Tibial nerve (tissue), 4 donors: ENCODE measurements around the gene ZNF79. TPM values are rescaled to one million over a fixed set of nuclear protein-coding genes. Genes with fewer than 3 reads are reported as not detected.

Experiments used
- DNase-seq, 2 donors: peaks; one replicate each; pipeline ENCODE4 v3.0.0-alpha.2; 2019; ENCODE audit warnings: low spot score in 2 of 2
- H3K27ac ChIP-seq, 4 donors: fragments of 200-600 bp; sonication (generic) in 3 of 4; one replicate each; pipeline ENCODE4 v1.5.1; 2017 to 2019; ENCODE audit warnings: mild to moderate bottlenecking in 1 of 4
- H3K27me3 ChIP-seq, 2 donors: fragments of 200-600 bp; sonication (generic) in 1 of 2; one replicate each; pipeline versions ENCODE4 v1.5.1 to v1.6.0; 2017 to 2019
- H3K36me3 ChIP-seq, 3 donors: fragments of 200-600 bp; sonication (generic); one replicate each; pipeline ENCODE4 v1.5.1; 2018 to 2019
- H3K4me1 ChIP-seq, 4 donors: fragments of 200-600 bp; sonication (generic) in 3 of 4; one replicate each; pipeline ENCODE4 v1.5.1; 2017 to 2019
- H3K4me3 ChIP-seq, 4 donors: fragments of 200-600 bp; sonication (generic) in 3 of 4; one replicate each; pipeline ENCODE4 v1.5.1; 2017 to 2019; ENCODE audit warnings: mild to moderate bottlenecking in 1 of 4, moderate library complexity in 1 of 4
- H3K9me3 ChIP-seq, 4 donors: fragments of 200-600 bp; sonication (generic) in 3 of 4; one replicate each; pipeline ENCODE4 v1.5.1; 2017 to 2019
- CTCF ChIP-seq, 5 experiments: fragments of 200-600 bp in 3 of 5; fragments of 450-650 bp in 2 of 5; sonication (generic) in 3 of 5; IDR thresholded peaks; one replicate each; pipeline ENCODE4 v1.5.1; 2016 to 2019; ENCODE audit warnings: antibody characterized with exemption in 5 of 5, mild to moderate bottlenecking in 3 of 5, moderate library complexity in 2 of 5
- EP300 ChIP-seq, 2 donors: sonication (generic); formaldehyde crosslinking; IDR thresholded peaks; one replicate each; pipeline ENCODE4 v1.6.1; 2017; ENCODE audit warnings: antibody characterized with exemption in 2 of 2, mild to moderate bottlenecking in 1 of 2
- POLR2A ChIP-seq, 2 donors: fragments of 450-650 bp; IDR thresholded peaks; one replicate each; pipeline ENCODE4 v1.6.1; 2017; ENCODE audit warnings: antibody characterized with exemption in 2 of 2, mild to moderate bottlenecking in 2 of 2, moderate library complexity in 2 of 2
- whole genome bisulfite sequencing, 2 donors: methylation state at CpG; one replicate each; pipeline ENCODE4 v1.1.5; 2018; 5-methylcytosine and 5-hydroxymethylcytosine counted together
- total RNA-seq, 4 donors: library from RNA; depleted of rRNA; stranded (reverse); fragments of >200 nt; gene quantifications; one replicate each; pipeline ENCODE4 v1.1.0, GENCODE V29; 2016

Gene ZNF79
- total RNA-seq, 4 donors from 2014 or later = 11.6 to 18.0 (median 13.0) TPM

- Histone ChIP-seq H3K36me3 (peaks cover 0 to 3% (median 0%) of the 10 kb centered on the region in 3 donors), H3K27ac (no peak overlapping the region), H3K9me3 (no peaks in the 10 kb centered on the region), H3K4me1 (peaks cover 0 to 28% (median 3%) of the 10 kb centered on the region in 4 donors), H3K27me3 (no peaks in the 10 kb centered on the region), H3K4me3 (no peak overlapping the region)
- no peak for DNase-seq
- WGBS, 2 donors = 61 to 69% methylated on average over 15 of the region's 15 CpGs
- TF ChIP-seq POLR2A (IDR thresholded peaks at IDR 0.05) (no peak), CTCF (IDR thresholded peaks at IDR 0.05) (no peak)
Observed at GRCh38 chr9:127417131-127418036, 6.8 kb upstream of the ZNF79 start.

GRCh38 chr9:127418037-127418471 is 6.1 kb upstream of the ZNF79 start:
- no peak overlapping the region for H3K27ac ChIP-seq
- peaks cover 0 to 35% (median 10%) of the 10 kb centered on the region in 4 donors for H3K4me1 ChIP-seq
- no peak for TF ChIP-seq POLR2A (IDR thresholded peaks at IDR 0.05)
- no peak for TF ChIP-seq CTCF (IDR thresholded peaks at IDR 0.05)
- TF ChIP-seq EP300 (IDR thresholded peaks at IDR 0.05) = no peak
- DNase-seq = no peak
- H3K27me3 ChIP-seq = no peaks in the 10 kb centered on the region
- no peaks in the 10 kb centered on the region for H3K9me3 ChIP-seq
- no peak overlapping the region for H3K4me3 ChIP-seq
- WGBS, 2 donors = 52 to 55% methylated on average over 10 of the region's 12 CpGs
- H3K36me3 ChIP-seq = peaks cover 0 to 3% (median 0%) of the 10 kb centered on the region in 3 donors

GRCh38 chr9:127419348-127419747 is 4.8 kb upstream of the ZNF79 start:
- Histone ChIP-seq H3K27ac (no peak overlapping the region), H3K27me3 (no peaks in the 10 kb centered on the region), H3K4me1 (peaks cover 0 to 39% (median 15%) of the 10 kb centered on the region in 4 donors), H3K4me3 (no peak overlapping the region), H3K9me3 (no peaks in the 10 kb centered on the region), H3K36me3 (peaks cover 0 to 3% (median 0%) of the 10 kb centered on the region in 3 donors)
- 73 to 78% methylated on average over 6 of the region's 6 CpGs for WGBS, 2 donors
- DNase-seq = no peak
- TF ChIP-seq CTCF (IDR thresholded peaks at IDR 0.05) (no peak), POLR2A (IDR thresholded peaks at IDR 0.05) (no peak), EP300 (IDR thresholded peaks at IDR 0.05) (no peak)

GRCh38 chr9:127421057-127421456 is 3.1 kb upstream of the ZNF79 start:
- 83 to 85% methylated on average over 7 of the region's 7 CpGs for WGBS, 2 donors
- peaks cover 0 to 53% (median 23%) of the 10 kb centered on the region in 4 donors for H3K4me1 ChIP-seq

More at GRCh38 chr9:127421057-127421456, 3.1 kb upstream of the ZNF79 start:
- H3K36me3 ChIP-seq = peaks cover 0 to 3% (median 0%) of the 10 kb centered on the region in 3 donors
- no peak for DNase-seq
- no peak overlapping the region for H3K27ac ChIP-seq
- TF ChIP-seq CTCF (IDR thresholded peaks at IDR 0.05) (no peak), EP300 (IDR thresholded peaks at IDR 0.05) (no peak), POLR2A (IDR thresholded peaks at IDR 0.05) (no peak)
- H3K27me3 ChIP-seq = no peaks in the 10 kb centered on the region
- H3K4me3 ChIP-seq = no peak overlapping the region
- no peaks in the 10 kb centered on the region for H3K9me3 ChIP-seq
